H1 (cell line): Measurements from ENCODE around the gene IL1RAP.

ENCODE experiments used
- CTCF ChIP-seq, 3 experiments: IDR thresholded peaks; 1 replicate in 2 of 3; 2 replicates in 1 of 3; pipeline versions ENCODE4 v1.5.1 to v1.6.1; 2011; ENCODE audit warnings: low read length in 3 of 3, mild to moderate bottlenecking in 3 of 3, inconsistent platforms in 2 of 3, low read depth in 1 of 3, moderate library complexity in 1 of 3; ENCODE audit not compliant: insufficient read depth in 1 of 3; ENCODE audit errors: control extremely low read depth in 1 of 3
- EGR1 ChIP-seq: IDR thresholded peaks from 2 replicates; pipeline ENCODE4 v1.6.1; 2011; ENCODE audit warnings: low read depth, low read length, borderline replicate concordance

- TF ChIP-seq EGR1 = no peak
- TF ChIP-seq CTCF (IDR thresholded peaks at IDR 0.05; ENCODE audit: control extremely low read depth in 1 of 3, insufficient read depth in 1 of 3, low read depth in 1 of 3, low read length in 3 of 3) = no peak
These were observed 133.1 kb downstream of the IL1RAP start for GRCh38 chr3:190646996-190647395.
